Stimulated activated CD8-positive, alpha-beta memory T cell treated with anti-CD3 and anti-CD28 coated beads, Interleukin-12 subunit alpha, Interleukin-12 subunit beta, amount 100 ng/mL, for 4 hours (primary cell): ENCODE results near the gene ETV1.

Source experiments
- DNase-seq: peaks from one replicate; pipeline ENCODE4 v3.0.0-alpha.2; 2020; ENCODE audit warnings: low read depth

The ETV1 gene

GRCh38 chr7:13986208-13986607, 3.3 kb downstream of the ETV1 start:
- no peak for DNase-seq

GRCh38 chr7:13984831-13985685, 4.4 kb downstream of the ETV1 start:
- no peak for DNase-seq

GRCh38 chr7:13984061-13984460, 5.4 kb downstream of the ETV1 start:
- no peak for DNase-seq

GRCh38 chr7:13982940-13983677, 6.4 kb downstream of the ETV1 start:
- no peak for DNase-seq

GRCh38 chr7:13981070-13981469, 8.4 kb downstream of the ETV1 start:
- DNase-seq: no peak

GRCh38 chr7:13980474-13980873, 9.0 kb downstream of the ETV1 start:
- no peak for DNase-seq

GRCh38 chr7:13979671-13980435, 9.6 kb downstream of the ETV1 start:
- DNase-seq: no peak

GRCh38 chr7:13976594-13976993, 12.9 kb downstream of the ETV1 start:
- no peak for DNase-seq

- DNase-seq: no peak
These were observed 24.4 kb downstream of the ETV1 start for GRCh38 chr7:13965077-13965476.

GRCh38 chr7:13963925-13964324, 25.5 kb downstream of the ETV1 start:
- DNase-seq: no peak

GRCh38 chr7:13955494-13955893, 34.0 kb downstream of the ETV1 start:
- no peak for DNase-seq

GRCh38 chr7:13953368-13953767, 36.1 kb downstream of the ETV1 start:
- DNase-seq: no peak

GRCh38 chr7:13952921-13953320, 36.5 kb downstream of the ETV1 start:
- no peak for DNase-seq

- no peak for DNase-seq
These were observed 39.5 kb downstream of the ETV1 start for GRCh38 chr7:13949939-13950338.

- DNase-seq: no peak
These were observed 40.0 kb downstream of the ETV1 start for GRCh38 chr7:13949445-13949844.

GRCh38 chr7:13948019-13948801, 41.3 kb downstream of the ETV1 start:
- no peak for DNase-seq

- no peak for DNase-seq
These were observed 41.9 kb downstream of the ETV1 start for GRCh38 chr7:13947535-13947934.

GRCh38 chr7:13946181-13946580, 43.3 kb downstream of the ETV1 start:
- no peak for DNase-seq

- DNase-seq: no peak
These were observed 43.8 kb downstream of the ETV1 start for GRCh38 chr7:13945670-13946069.

- DNase-seq: no peak
These were observed 55.9 kb downstream of the ETV1 start for GRCh38 chr7:13933536-13933935.

GRCh38 chr7:13933091-13933490, 56.4 kb downstream of the ETV1 start:
- DNase-seq: no peak

- no peak for DNase-seq
These were observed 57.3 kb downstream of the ETV1 start for GRCh38 chr7:13932131-13932530.
